GM19240 (cell line): Measurements from ENCODE around the gene CACNA2D3.

Experiments
- DNase-seq: peaks from one replicate; pipeline ENCODE4 v3.0.0; 2011; ENCODE audit warnings: low spot score; ENCODE audit not compliant: insufficient read length

CACNA2D3 gene

DNA sequence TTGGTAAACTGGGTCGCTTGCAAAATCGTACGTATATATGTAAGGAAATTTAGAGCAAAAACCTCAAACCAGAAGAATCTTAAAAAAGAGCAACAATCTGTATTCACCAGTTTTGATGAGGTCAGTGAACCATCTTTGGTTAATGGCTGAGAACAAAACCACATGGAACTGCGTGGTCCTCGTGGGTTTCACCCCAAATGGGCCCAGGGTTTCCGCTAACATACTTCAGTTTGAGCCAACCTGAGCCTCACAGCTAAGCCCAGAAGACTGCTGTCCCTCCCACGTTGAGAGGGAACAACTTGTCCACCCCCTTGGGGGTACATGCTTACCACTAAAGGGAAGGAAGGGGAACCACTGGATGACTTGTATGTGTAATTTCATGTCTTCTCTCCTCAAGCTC, 204.6 kb downstream of the CACNA2D3 start:
- DNase-seq = no peak

DNA sequence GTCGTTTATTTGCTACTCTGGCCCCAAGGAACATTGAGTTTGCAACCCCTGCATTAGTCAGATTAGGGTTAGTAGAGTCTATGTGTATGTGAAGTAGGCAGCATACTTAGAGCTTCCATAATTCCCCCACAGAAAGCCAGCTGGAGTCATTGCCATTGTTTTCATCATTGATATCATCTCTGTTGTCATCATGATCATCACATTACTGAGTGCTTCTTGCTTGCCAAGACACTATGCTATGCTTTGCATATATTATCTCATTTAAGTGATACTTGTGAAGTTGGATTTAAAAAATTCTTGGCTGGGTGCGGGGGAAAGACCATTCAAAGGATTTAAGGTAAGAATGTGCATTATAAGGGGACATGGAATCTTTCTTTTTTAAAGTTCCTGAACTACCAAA, 209.0 kb downstream of the CACNA2D3 start:
- no peak for DNase-seq

DNA sequence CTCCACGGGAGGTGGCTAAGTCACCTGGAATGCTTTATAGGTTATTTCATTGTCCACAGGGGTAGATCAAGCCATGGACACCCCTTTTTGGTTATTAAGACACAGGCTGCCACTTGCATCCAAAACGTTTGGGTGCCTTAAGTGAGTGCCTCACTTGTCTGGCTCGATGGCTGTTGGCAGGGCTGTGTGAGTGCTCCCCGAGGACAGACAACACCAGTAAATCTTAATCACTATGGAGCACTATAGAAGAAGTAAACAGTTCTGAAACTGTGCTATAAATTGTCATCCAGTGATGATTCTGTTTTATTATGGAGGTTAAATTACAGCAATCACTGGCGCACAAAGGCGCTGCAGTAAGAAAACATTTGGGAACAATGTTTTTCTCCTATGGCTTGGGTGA, 215.5 kb downstream of the CACNA2D3 start:
- DNase-seq = no peak

DNA sequence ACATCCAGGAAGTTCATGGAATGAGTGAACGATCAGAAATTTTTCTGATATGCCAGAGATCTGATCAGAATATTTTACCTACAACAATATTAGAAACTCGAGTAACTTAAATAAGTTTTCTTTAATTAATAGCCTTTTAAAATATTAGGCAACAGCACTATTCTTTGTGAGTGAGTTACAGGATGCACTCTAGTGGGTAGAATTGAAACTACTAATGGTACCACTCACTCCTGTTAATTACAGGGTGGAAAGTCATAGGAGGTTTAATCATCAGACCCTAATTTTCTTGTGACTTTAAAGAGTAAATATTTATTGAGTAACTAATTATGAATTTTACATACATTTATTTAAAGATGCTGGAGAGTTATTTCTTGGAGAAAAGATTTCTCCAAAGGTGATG, 217.3 kb downstream of the CACNA2D3 start:
- no peak for DNase-seq

DNA sequence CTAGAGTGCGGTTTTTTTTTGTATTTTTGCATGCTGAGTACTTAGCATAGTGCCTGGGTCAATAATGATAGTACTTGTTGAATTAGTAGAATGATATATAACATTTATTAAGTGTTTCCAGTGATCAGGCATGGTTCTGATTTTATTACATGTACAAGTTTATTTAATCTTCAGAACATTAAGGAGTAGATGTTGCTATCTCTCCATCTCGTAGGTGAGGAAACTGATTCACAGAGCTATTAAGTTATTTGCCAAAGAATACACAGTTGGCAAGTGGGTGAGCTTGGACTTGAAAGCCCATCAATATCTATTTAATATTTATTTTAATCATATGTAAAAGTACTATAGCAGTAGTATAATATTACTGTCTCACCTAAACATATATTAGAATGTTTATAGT, 219.5 kb downstream of the CACNA2D3 start:
- DNase-seq = no peak

DNA sequence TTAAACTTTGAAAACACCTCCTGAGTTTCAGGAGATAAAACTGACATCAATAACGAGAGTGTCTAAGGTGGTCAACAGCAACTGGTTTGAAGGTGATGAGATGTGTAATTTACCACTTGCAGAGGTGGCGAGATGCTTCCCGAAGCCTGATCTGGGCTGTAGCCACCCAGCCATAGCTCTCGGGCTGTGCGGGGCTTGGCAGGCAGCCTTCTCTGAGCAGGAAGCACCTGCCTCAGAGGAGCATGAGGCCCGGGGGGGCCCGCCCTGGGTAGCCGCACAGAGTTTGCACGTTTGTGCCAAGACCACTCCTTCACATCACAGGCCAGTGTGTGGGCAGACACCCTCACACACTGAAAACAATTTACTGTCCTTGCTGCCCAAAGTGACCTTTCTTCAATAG, 220.3 kb downstream of the CACNA2D3 start:
- DNase-seq = no peak

DNA sequence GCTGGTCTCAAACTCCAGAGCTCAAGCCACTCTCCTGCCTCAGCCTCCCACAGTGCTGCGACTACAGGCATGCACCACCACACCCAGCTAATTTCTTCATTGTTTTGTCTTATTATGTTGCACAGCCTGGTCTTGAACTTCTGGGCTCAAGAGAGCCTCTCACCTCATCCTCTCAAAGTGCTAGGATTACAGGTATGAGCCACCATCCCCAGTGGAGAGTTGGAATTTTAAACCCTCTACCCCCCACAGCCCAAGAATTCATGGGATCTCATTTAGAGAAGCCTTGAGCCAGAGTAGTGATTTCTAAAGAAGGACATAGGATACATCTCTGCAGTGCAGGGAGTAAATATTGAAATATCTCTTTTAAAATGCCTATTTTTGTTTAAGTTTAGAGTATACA, 221.1 kb downstream of the CACNA2D3 start:
- no peak for DNase-seq

DNA sequence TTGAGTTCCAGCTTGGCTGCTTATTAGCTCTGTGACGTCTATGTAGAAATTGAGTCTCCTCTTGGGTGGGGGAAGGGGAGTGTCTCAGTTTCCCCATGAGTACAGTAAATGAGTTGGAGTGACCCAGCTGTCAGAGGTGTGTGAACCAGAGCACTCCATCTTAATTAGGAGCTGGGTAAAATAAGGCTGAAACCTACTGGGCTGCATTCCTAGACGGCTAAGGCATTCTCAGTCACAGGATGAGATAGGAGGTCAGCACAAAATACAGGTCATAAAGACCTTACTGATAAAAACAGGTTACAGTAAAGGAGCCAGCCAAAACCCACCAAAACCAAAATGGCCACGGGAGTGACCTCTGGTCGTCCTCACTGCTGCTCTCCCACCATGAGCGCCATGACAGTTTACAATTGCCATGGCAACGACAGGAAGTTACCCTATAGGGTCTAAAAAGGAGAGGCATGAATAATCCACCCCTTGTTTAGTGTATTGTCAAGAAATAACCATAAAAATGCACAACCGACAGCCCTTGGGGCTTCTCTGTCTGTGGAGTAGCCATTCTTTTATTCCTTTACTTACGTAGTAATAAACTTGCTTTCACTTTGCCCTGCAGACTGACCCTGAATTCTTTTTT, 222.4 kb downstream of the CACNA2D3 start:
- DNase-seq = no peak

DNA sequence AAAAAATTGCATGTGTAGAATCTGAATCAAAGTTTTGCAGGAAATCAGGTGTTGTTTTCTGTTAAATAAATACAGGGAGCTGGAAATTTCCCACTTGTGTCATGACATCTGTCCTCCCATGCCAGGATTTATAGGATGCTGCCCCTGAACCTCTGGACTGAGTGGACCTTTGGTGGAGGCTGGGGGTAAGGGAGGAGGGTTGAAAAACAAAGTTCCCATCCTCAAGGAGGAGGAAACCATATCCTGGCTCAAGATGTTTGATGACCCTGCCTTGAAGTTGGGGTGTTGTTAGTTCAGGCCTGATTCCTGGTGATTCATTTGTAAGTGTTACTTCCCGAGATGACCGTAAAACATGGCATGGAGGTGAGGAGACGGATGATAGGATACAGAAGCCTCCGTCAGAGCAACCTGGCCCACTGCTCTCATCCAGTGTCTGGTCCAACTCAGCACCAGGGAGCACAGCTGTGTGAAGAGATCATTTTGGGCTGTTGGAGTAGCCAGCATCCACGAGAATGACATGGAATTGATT, 223.6 kb downstream of the CACNA2D3 start:
- DNase-seq = no peak

DNA sequence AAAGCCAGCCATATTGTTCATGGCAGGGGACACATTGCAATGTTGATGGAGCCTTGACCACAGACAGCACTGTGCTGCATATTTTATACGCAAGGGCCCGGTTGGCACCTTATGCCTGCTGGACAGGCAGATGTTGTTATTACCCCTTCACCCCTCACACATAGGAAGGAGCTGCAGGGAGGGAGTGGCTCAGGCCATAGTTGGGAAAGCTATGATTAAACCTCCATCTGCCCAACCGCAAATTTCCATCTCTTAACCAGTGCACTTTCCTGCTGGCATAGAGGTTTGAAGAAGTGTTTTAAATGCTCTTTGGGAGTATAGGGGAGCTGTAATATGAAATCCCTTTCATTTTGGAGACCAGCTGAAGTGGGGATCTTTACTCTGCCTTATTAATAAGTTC, 224.7 kb downstream of the CACNA2D3 start:
- DNase-seq = no peak

DNA sequence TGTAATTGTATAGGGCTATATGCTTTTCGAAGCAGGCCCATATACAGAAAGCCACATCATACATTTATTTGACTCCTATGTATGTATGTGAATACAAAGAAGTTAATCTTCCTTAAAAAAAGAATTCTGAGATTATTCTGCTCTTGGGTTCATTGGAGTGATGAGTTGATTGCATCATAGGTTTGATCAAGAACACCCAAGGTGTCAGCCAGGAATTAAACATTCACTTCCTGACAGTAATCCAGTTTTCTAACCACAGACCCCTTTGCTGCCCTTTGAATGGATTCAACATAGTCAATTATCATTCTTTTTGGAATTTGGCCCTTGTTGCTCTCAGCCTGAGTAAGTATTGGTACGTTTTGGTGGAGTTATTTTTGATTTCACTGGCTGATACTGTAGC, 225.6 kb downstream of the CACNA2D3 start:
- DNase-seq = no peak

DNA sequence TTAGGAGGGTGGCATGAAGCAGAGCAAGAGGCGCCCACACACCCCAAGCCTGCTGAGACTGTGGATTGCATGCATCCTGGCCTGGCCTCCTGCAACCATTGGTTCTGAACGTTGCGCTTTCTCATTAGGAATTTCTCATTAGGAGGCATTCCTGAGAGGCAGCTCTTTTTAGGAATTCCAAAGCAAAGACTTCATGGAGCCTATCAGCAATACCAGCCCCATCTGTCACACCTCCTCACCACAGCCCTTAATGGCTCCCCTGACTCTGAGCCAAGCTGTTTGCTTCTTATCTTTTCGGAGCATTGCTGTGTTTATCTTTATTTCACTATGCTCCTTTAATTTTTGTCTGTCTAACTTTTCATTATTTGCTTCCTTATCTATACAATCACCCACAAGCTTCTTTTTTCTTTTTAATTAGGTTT, 226.9 kb downstream of the CACNA2D3 start:
- no peak for DNase-seq

DNA sequence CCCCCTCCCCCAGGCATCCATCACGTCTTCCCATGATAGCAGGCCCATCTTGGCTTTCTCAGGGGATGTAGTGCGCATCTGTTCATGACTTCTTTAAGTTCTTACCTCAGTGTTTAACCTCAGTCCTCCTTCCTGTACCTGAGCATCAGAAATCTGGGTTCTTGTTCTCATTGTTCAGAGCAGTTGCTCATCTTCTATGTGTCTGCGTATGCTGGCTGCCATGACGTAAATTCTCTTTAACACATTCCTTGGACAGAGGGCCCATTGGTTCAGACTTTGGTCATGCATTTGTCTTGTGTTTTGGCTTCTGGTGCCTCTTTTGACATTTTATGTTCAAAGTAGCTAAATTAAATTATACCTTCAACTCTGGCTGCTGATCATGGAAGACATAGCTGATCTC, 227.3 kb downstream of the CACNA2D3 start:
- no peak for DNase-seq

DNA sequence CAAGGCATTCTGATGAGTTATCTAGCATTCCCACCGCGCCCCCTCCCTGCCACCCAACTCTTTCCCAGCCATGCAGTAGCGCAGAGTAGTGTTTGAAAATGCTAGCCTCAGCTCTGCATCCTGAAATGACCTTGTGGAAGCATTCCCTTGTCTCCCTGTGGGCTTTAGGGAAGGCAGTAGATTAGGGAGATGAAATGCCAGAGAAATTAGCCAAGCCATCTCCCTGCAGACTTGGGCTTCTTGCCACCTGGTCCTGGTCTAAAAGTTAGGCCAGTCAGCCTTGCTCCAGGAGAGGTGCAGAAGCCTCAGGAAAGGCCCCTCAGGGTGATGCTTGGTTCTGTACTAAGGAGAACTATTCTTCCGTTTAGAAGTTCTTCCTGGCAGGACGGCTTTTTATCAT, 231.2 kb downstream of the CACNA2D3 start:
- DNase-seq = no peak

DNA sequence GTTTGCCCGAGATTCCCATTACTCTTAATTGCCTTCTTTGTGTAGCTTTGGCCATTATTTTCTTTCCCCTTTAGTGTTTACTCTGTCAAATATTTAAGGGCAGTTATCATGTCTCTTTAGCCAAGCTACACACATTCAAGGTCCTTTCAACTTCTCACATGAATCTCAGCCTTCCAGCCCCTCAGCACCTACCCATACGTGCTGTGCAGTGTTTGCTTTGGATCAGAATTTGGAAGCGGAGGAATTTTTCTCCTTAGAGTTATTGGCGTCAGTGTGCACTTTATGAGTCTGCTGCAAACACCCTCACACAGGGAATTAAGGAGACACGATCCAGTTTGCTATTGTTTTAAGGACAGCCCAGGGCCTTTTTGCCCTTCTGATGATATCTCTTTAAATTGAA, 231.6 kb downstream of the CACNA2D3 start:
- DNase-seq = no peak

DNA sequence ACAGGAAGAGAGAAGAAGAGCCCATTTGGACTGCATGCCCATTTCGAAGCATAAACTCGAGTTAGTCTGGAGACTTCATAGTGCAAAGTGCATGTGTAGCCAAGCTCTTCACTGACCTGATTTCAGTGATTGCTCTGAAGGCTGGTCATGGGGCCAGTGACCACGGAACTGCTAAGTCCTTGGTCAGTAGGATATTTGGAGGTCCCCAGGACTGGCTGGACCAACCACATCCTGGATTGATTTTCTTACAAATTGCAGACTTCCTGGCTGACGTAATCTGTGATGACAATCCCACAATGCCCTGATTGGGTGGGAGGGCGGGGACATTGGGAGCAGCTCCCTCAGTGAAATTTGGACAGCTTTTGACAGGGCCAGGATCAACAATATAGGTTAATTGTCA, 233.4 kb downstream of the CACNA2D3 start:
- DNase-seq = no peak

DNA sequence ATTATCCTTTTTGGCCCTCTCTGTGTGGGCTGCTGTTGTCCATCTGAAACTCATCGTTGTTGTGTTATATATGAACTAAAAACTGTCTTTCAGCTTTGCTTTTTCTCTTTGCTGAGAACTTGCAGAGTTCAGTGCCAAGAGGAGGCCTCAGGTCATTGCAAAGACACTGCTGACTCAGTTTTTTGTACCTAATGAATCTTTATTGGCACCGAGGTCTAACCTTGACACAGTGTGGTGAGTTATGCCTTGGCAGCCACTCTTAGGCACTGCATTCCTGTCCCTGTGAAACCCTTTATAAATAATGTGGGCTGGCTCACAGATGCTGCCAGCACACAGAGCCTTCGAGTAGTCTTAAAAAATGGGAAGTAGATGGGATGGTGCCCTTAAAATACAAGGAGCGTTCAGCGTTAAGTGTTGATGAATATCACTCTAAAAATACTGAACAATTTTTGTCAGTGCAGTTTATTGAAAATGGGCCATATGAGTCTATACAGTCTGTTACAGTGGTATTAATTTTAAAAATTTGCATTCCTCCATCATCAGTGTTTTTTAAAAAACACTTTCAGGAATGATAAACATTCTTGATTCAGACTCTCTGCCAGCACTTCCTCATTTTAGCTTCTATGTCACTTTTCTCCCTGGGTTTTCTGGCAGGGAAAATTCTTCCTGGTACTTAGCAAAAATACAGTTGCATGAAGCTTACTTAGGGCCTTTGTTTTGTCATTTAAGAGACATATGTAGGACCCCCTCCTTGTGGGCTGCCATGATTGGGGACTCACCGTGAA, 234.1 kb downstream of the CACNA2D3 start:
- DNase-seq = no peak

DNA sequence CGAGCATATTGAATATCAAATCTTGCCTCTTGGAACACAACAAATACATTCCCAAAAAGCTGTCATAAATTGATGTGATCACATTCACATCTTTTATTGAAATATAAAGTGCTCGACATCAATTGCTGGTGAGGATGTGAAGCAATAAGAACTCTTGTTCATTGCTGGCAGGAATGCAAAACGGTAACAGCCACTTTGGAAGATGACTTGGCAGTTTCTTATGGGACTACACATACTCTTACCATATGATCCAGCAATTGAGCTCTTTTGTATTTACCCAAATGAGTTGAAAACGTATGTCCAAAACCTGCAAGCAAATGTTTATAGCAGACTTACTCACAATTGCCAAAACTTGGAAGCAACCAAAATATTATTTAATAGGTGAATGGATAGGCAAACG, 234.9 kb downstream of the CACNA2D3 start:
- no peak for DNase-seq

DNA sequence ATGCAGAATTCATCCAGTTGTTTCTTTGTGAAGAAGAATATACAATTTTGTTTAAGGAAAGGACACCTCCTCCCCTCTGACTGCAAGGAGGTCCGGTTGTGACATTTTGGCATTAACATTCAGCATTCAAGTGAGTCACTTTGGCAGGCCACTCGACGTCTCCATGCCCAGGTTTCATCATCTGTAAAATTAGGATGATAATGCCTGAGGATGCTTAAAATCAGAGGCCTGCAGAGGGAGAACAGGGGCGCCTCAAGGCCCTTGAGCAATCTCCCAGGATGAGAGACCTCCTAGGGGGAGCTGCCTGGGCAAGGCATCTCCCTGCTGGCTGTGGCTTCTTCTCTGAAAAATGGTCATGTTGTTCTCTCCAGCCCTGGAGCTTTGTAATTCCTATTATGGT, 236.0 kb downstream of the CACNA2D3 start:
- no peak for DNase-seq

DNA sequence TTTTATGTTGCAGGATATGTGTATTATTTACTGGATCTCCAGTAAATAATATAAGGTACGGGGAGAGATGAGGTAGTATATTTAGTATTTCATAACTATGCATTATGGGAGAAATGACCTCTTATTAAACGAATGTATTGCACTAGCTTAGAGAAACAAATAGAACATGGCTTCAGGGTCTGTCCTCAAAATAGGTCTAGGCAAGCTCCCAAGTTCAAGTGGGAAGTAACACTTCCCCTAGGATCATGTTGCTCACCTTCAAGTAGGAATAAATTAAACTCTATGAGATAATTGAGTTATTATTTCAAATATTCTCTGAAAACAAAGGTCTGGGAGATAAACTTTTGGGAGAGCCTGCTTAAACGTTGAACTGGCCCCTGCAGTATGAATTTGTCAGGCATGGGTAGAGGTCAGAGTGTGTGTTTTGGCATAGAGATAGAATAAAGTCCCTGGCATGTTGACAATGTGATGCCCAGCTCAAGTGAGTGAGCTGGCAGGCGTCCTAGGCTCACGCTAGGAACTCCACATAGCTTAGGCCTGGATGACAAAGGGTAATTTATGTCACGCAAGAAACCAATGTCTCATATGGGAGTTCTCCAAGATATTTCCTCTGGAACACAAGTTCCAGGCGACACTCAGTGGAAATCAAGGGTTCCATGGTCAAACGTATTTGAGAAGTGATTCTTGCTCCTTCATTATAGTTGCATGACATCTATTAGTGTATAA, 236.8 kb downstream of the CACNA2D3 start:
- DNase-seq = no peak

DNA sequence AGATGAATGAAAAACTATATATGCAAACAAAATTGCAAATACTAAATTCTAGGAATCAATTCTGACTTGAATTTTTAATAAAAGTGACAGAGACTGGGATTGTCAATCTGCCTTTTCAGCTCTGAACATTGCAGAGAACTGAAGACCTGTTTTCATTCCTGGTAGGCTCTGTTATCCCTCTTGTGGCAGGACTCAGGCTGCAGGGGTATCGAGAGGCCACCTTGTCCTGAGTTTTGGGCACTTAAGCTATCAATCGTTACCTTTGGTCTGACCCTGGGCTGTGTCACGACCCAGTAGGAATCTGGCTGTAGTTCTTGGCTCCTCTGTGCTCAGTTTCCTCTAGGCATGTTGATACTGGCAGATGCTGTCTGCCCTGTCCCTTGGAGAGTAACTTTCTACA, 238.0 kb downstream of the CACNA2D3 start:
- DNase-seq = no peak

DNA sequence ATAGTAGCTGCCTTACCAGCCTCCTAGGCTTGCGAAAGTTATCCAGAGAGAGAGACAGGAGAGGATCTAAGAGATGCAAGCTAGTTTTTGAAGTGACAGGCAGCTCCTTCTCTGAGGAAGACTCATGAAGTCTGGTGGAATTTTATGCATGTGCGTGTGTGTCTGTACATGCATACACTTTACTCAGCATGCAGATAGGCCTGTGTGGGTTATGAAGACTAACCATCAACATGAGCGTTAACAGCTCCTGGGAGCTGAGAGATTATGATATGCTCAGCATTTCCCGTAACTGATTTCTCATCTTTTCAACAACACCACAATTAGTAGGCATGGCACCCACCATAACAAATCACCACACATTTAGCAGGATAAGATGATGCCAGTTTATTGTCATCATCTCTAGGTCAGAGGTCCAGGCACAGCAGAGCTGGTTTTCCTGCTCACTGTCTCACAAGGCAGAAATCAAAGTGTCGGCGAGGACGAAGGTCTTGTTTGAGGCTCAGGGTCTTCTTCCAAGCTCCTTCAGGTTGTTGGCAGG, 239.5 kb downstream of the CACNA2D3 start:
- no peak for DNase-seq
